GM18861 (cell line): Measurements from ENCODE around the gene USHBP1.

ENCODE experiments used
- ATAC-seq: cut with Tn5 transposase; IDR thresholded peaks from one replicate; pipeline ENCODE4 v1.9.1; 2021; ENCODE audit not compliant: unreplicated experiment

USHBP1 gene

GRCh38 chr19:17215127-17215971 lies 49.2 kb downstream of the USHBP1 start, which contains the start of gene USE1:
TSS of gene USE1 (plus strand) at chr19:17215357. CDS start at chr19:17215406, 49 bp downstream.
- peak; percentile 77 for ATAC-seq

GRCh38 chr19:17214508-17215126 lies 49.9 kb downstream of the USHBP1 start:
- no peak for ATAC-seq

- no peak for ATAC-seq
Measured at GRCh38 chr19:17213334-17213733, 51.2 kb downstream of the USHBP1 start.

- ATAC-seq, result no peak
Measured at GRCh38 chr19:17211547-17212446, 52.7 kb downstream of the USHBP1 start.

- ATAC-seq, result no peak
Measured at GRCh38 chr19:17210296-17210695, 54.2 kb downstream of the USHBP1 start.

GRCh38 chr19:17209126-17210036 lies 55.2 kb downstream of the USHBP1 start:
- no peak for ATAC-seq

- ATAC-seq, result no peak
Measured at GRCh38 chr19:17206736-17207581, 57.6 kb downstream of the USHBP1 start.

- no peak for ATAC-seq
Measured at GRCh38 chr19:17205237-17206140, 59.1 kb downstream of the USHBP1 start.

GRCh38 chr19:17202713-17203112 lies 61.8 kb downstream of the USHBP1 start:
- no peak for ATAC-seq

GRCh38 chr19:17202249-17202648 lies 62.3 kb downstream of the USHBP1 start:
- ATAC-seq, result no peak

GRCh38 chr19:17200408-17201079 lies 64.0 kb downstream of the USHBP1 start:
- no peak for ATAC-seq
